Prostate gland (tissue), 2 donors: ENCODE results near the gene ITPKB.

ENCODE experiments used
- POLR2AphosphoS5 ChIP-seq: sonication (generic); formaldehyde crosslinking; IDR thresholded peaks from one replicate; pipeline ENCODE4 v1.6.1; 2017; ENCODE audit warnings: antibody characterized with exemption
- TF ChIP-seq, protein P1 (sequence below), 4 experiments: fragments of 200-600 bp in 2 of 4; fragments of 450-650 bp in 2 of 4; sonication (generic) in 2 of 4; IDR thresholded peaks; 1 replicate in 3 of 4; 2 replicates in 1 of 4; pipeline ENCODE4 v1.5.1; 2016 to 2019; ENCODE audit warnings: antibody characterized with exemption in 4 of 4, mild to moderate bottlenecking in 2 of 4, moderate library complexity in 2 of 4

DNA sequence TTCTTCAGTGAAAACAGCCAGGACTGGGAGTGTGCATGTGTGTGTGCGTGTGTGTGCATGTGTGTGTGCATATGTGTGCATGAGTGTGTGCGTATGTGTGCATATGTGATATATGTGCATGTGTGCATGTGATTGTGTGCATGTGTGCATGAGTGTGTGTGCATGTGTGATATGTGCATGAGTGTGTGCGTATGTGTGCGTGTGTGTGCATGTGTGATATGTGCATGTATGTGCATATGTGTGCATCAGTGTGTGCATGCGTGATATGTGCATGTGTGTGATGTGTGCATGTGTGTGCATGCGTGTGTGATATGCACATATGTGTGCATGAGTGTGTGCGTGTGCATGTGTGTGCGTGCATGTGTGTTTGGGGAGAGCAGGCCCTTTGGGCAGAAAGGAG lies 89.8 kb downstream of the ITPKB start:
- TF ChIP-seq POLR2AphosphoS5: no peak
- TF ChIP-seq, protein P1, sequence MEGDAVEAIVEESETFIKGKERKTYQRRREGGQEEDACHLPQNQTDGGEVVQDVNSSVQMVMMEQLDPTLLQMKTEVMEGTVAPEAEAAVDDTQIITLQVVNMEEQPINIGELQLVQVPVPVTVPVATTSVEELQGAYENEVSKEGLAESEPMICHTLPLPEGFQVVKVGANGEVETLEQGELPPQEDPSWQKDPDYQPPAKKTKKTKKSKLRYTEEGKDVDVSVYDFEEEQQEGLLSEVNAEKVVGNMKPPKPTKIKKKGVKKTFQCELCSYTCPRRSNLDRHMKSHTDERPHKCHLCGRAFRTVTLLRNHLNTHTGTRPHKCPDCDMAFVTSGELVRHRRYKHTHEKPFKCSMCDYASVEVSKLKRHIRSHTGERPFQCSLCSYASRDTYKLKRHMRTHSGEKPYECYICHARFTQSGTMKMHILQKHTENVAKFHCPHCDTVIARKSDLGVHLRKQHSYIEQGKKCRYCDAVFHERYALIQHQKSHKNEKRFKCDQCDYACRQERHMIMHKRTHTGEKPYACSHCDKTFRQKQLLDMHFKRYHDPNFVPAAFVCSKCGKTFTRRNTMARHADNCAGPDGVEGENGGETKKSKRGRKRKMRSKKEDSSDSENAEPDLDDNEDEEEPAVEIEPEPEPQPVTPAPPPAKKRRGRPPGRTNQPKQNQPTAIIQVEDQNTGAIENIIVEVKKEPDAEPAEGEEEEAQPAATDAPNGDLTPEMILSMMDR (IDR thresholded peaks at IDR 0.05): no peak
